Mesodermal cell (in vitro differentiated cells): Measurements from ENCODE around the gene ZNF584. TPM values are rescaled to one million over a fixed set of nuclear protein-coding genes. Genes with fewer than 3 reads are reported as not detected.

Source experiments
- H3K27ac ChIP-seq: 2 replicates; pipeline ENCODE4 v1.7.0; 2013; ENCODE audit warnings: mild to moderate bottlenecking, low read depth, low read length, moderate library complexity; ENCODE audit not compliant: severe bottlenecking
- H3K36me3 ChIP-seq: 2 replicates; pipeline ENCODE4 v1.7.1; 2013; ENCODE audit warnings: mild to moderate bottlenecking, low read length, moderate library complexity; ENCODE audit not compliant: control insufficient read depth, insufficient read depth
- H3K4me1 ChIP-seq: one replicate; pipeline ENCODE4 v1.7.1; 2013; ENCODE audit warnings: mild to moderate bottlenecking, low read length; ENCODE audit not compliant: insufficient read depth, control insufficient read depth, poor library complexity, severe bottlenecking
- H3K4me3 ChIP-seq: 2 replicates; pipeline ENCODE4 v1.7.0; 2013; ENCODE audit warnings: low read length, control low read depth, mild to moderate bottlenecking; ENCODE audit not compliant: insufficient read depth, poor library complexity, severe bottlenecking; ENCODE audit errors: extremely low read depth
- H3K9me3 ChIP-seq: 2 replicates; pipeline ENCODE4 v1.7.1; 2013; ENCODE audit warnings: mild to moderate bottlenecking, low read length, moderate library complexity; ENCODE audit not compliant: control insufficient read depth
- WGBS, 2 experiments: methylation state at CpG; one replicate each; pipeline ENCODE4 v1.1.5; 2013; ENCODE audit warnings: missing lambda C conversion rate in 2 of 2; ENCODE audit not compliant: insufficient coverage in 2 of 2; 5-methylcytosine and 5-hydroxymethylcytosine counted together
- polyA plus RNA-seq, 2 experiments: library from polyadenylated mRNA; stranded (reverse); fragments of 50-300 nt; gene quantifications; one replicate each; pipeline ENCODE4 v1.2.3, GENCODE V29; 2013

The ZNF584 gene
- 10.5 TPM for polyA plus RNA-seq (2013, experiment 1 of 2)
- 6.7 TPM for polyA plus RNA-seq (2013, experiment 2 of 2)

DNA sequence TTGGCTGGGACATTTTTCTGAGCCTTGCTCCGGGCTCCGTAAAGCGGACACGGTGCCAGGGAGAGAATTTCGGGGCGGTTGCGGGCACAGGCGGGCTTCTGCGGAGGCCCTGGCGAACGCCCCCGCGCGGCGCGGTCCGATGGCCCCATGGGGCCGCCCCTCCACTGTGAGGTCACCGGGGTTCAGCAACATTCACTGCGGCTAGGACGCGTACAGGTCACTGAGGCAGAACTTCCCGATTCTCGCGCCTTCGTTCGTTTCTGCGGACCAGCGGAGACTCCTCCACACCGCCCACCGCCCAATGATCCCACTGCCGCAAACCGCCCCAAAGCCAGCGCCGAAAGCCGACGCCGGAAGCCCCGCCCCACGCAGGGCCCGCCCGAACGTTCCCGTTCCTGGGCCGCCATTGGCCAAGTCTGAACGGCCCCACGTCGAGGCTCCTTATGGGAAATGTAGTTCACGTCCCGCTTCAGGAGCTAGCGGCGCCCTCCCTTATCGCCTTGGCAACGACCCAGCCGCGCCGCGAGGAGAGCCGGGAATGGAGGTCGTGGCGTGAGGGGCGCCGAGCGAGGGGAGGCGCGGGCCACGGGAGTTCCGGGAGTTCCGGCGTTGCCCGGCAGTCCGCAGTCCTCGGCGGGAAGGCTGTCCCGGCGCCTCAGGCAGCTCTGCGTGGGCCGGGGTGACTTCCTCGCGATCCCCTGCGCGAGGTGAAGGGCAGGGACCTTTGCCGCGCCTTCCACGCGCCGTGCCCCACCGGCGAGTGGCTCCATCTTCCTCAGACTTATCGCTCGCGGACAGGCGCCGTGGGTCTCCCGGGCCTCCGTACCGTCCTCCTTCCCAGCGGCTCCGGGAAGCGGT lies at the start of gene ZNF584:
TSS of gene ZNF584 (plus strand) at position 498 of the 858 bp plus-strand sequence. CDS start 499 bp downstream, outside the sequence.
- peak within 1 kb of the TSS; percentile 84 for H3K4me3 ChIP-seq
- H3K27ac ChIP-seq = peak within 1 kb of the TSS; percentile 89
- peaks cover 4% of the 10 kb centered on the region for H3K4me1 ChIP-seq
- peaks cover 4% of the 10 kb centered on the region for H3K36me3 ChIP-seq
- no peaks in the 10 kb centered on the region for H3K9me3 ChIP-seq
- WGBS, 2 experiments = 0 to 1% methylated on average over 97 to 99 of the region's 100 CpGs

GRCh38 chr19:58361900-58362271 lies 46.6 kb upstream of the ZNF584 start:
- peak overlapping the region; percentile 78 for H3K4me3 ChIP-seq
- WGBS, 2 experiments = 2 to 3% methylated on average over 16 to 19 of the region's 28 CpGs
- H3K36me3 ChIP-seq = no peaks in the 10 kb centered on the region
- H3K9me3 ChIP-seq = no peaks in the 10 kb centered on the region
- H3K27ac ChIP-seq = peak overlapping the region; percentile 92
- peaks cover 3% of the 10 kb centered on the region for H3K4me1 ChIP-seq

GRCh38 chr19:58362272-58362994 lies 46.0 kb upstream of the ZNF584 start, which contains the start of gene ZNF497:
Gene ZNF497 (minus strand): TSS chr19:58362751. CDS start chr19:58357635, 5,116 bp downstream.
- Histone ChIP-seq H3K9me3 (no peaks in the 10 kb centered on the region), H3K4me3 (peak within 1 kb of the TSS; percentile 78), H3K36me3 (no peaks in the 10 kb centered on the region), H3K4me1 (peaks cover 3% of the 10 kb centered on the region), H3K27ac (peak within 1 kb of the TSS; percentile 92)
- WGBS, 2 experiments = 0 to 1% methylated on average over 69 to 74 of the region's 74 CpGs

DNA sequence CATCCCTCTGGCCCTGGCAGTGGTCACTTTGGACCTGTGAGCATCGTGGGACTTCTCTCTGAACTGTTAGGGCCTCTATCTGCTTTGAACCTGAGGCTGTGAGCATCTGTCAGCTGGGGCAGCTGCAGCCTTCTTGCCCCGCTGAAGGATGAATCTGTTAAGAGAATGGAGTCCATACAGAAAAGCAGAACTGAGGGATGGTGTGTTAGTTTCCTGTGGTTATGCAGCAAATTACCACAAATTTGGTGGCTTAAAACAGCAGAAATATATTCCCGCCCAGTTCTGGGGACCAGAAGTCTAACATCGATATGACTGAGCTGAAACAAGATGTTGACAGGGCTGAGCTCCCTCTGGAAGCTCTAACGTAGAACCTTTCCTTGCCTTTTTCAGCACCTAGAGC lies 44.3 kb upstream of the ZNF584 start:
- WGBS, 2 experiments = 92% methylated on average over 4 to 5 of the region's 5 CpGs
- H3K36me3 ChIP-seq = no peaks in the 10 kb centered on the region
- no peaks in the 10 kb centered on the region for H3K9me3 ChIP-seq
- no peak overlapping the region for H3K27ac ChIP-seq
- H3K4me1 ChIP-seq = peaks cover 3% of the 10 kb centered on the region
- H3K4me3 ChIP-seq = no peak overlapping the region

DNA sequence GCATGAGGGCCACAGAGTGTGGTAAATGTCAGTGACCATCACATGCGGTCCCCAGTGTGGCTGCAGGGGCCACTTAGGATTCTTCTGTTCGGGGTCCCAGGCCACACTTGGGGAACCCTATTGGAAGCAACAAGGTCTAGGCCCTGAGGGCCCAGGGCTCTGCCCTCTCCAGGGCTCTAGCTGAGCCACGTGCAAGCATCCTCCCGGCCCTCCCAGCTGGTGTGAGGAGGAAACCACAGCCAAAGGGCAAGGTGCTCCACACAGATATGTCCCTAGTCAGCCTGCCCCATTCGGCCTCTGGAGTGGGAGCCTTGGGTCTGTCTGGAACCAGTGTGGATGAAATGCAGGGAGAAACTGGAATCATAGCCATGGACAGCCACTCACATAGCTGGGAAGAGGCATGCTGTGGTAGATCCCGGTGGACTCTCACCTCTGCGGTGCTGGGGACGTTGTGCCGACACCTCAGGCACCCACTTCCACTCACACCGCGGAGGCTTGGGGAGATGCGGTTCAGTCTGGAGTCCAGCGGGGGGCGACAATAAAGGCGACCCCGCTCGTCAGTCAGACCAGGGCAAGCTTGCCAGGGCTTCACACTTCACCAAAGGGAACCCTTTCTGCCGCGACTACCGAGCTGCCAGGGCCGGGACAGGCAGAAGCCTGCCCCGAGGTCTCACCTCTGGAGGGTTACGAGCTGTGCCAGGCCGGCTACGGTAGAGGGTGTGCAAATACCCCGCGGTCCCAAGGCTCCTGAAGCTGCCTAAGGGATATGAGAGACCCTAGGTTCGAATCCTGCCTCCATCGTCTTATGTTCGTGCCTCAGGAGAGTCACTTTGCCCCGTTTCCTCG lies 41.6 kb upstream of the ZNF584 start:
- H3K4me3 ChIP-seq = no peak overlapping the region
- H3K27ac ChIP-seq = no peak overlapping the region
- no peaks in the 10 kb centered on the region for H3K4me1 ChIP-seq
- no peaks in the 10 kb centered on the region for H3K36me3 ChIP-seq
- WGBS, 2 experiments = 90 to 94% methylated on average over 31 to 32 of the region's 32 CpGs
- H3K9me3 ChIP-seq = no peaks in the 10 kb centered on the region

GRCh38 chr19:58367698-58368454 lies 40.6 kb upstream of the ZNF584 start:
- H3K4me3 ChIP-seq = no peak overlapping the region
- no peaks in the 10 kb centered on the region for H3K4me1 ChIP-seq
- no peaks in the 10 kb centered on the region for H3K9me3 ChIP-seq
- no peak overlapping the region for H3K27ac ChIP-seq
- H3K36me3 ChIP-seq = no peaks in the 10 kb centered on the region
- 96 to 98% methylated on average over 92 to 106 of the region's 106 CpGs for WGBS, 2 experiments

DNA sequence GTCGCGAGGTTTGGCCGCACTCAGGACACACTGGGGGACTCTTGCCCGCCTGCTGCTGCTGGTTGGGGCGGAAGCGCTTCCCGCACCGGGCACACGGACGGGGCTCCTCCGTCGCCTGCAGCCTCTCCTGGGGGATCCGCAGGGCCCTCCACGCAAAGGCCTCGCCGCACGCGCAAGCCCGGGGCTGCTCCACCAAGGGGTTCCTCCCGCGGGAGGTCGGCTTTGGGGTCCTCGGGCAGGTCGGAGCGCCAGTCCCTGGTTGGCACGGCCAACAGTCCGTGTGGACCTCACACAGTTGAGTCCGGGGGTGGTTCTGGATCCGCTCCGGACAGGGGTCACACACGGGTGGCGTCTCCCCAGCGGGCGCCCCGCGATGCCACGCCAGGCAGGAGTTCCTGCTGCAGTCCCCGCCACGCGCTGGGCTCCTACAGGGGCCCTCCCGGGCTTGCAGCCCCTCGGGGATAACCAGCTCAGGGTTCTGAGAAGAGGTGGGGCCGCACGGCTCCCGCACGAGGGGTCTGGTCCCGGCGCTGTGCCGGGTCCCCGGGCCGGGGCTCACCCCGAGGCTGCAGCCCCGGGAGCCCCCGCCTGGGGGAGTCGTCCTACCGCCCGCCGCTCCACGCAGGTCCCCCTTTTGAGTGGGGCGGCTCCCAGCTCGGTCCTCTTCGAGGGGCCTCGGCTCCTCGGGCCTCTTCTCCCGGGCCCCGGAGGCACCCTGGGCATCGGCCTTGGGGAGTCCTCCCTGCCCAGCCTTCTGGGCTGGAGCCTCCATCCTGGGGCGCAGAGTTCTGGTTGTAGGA lies 39.7 kb upstream of the ZNF584 start:
- Histone ChIP-seq H3K9me3 (no peaks in the 10 kb centered on the region), H3K4me1 (no peaks in the 10 kb centered on the region), H3K4me3 (no peak overlapping the region), H3K36me3 (no peaks in the 10 kb centered on the region), H3K27ac (no peak overlapping the region)
- WGBS, 2 experiments = 94% methylated on average over 48 to 64 of the region's 68 CpGs

GRCh38 chr19:58372311-58373133 lies 35.9 kb upstream of the ZNF584 start:
- no peak overlapping the region for H3K27ac ChIP-seq
- no peaks in the 10 kb centered on the region for H3K4me1 ChIP-seq
- H3K4me3 ChIP-seq = no peak overlapping the region
- H3K9me3 ChIP-seq = no peaks in the 10 kb centered on the region
- no peaks in the 10 kb centered on the region for H3K36me3 ChIP-seq
- 74 to 82% methylated on average over 14 to 15 of the region's 15 CpGs for WGBS, 2 experiments

- H3K4me1 ChIP-seq = no peaks in the 10 kb centered on the region
- H3K27ac ChIP-seq = no peak overlapping the region
- H3K36me3 ChIP-seq = no peaks in the 10 kb centered on the region
- H3K9me3 ChIP-seq = no peaks in the 10 kb centered on the region
- 90 to 100% methylated on average over 2 of the region's 4 CpGs for WGBS, 2 experiments
- no peak overlapping the region for H3K4me3 ChIP-seq
These were observed 34.2 kb upstream of the ZNF584 start for GRCh38 chr19:58374200-58374599.
